ENCODE results near the gene TNFRSF18. TPM values are rescaled to one million over a fixed set of nuclear protein-coding genes. Genes with fewer than 3 reads are reported as not detected.

The TNFRSF18 gene
- total and polyA plus RNA-seq, 4 donors, result 0.20 to 0.68 (median 0.29) TPM

DNA sequence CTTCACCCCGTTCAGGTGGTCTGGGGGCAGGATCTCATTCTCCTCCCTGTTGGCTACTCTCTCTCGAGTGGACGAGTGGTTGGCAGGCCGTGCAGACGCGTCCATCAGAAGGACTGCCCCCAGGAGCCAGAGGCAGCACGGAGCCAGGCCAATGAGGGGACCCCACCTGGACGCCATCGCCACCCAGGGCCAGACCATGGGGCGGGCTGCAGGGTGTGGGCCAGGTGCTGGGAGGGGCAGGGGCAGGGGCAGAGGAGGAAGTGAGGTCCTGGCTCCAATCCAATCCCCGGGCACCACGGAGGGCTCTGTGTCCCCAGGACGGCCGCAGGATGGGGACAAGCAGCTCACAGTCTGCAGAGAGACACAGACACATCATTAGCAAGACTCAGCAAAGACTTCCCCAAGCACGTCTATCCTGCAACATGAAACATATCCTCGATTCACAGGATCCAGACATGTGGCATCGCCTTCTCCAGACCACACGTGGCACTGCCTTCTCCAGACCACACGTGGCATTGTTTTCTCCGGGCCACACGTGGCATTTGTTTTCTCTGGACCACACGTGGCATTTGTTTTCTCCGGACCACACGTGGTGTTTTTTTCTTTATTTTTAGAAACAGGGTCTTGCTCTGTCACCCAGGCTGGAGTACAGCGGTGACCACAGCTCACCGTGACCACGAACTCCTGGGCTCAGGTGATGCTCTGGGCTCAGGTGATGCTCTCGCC, 22.4 kb upstream of the TNFRSF18 start:
- Histone ChIP-seq H3K36me3 (ENCODE audit: control insufficient read depth, insufficient read depth, low read length) (peaks cover 73% of the 10 kb centered on the region), H3K4me3 (ENCODE audit: low read depth, low read length) (no peak overlapping the region), H3K27me3 (ENCODE audit: control insufficient read depth, insufficient read depth, low read length) (no peaks in the 10 kb centered on the region), H3K9me3 (ENCODE audit: control insufficient read depth, insufficient read depth, low read length) (no peaks in the 10 kb centered on the region), H3K4me1 (ENCODE audit: control insufficient read depth, insufficient read depth, low read length) (peaks cover 29% of the 10 kb centered on the region), H3K27ac (ENCODE audit: low read depth, low read length) (no peak overlapping the region)
- 93% methylated on average over 27 of the region's 28 CpGs for WGBS (ENCODE audit: insufficient coverage)
- no peak for DNase-seq (ENCODE audit: low read depth in 4 of 6, low spot score in 6 of 6)

DNA sequence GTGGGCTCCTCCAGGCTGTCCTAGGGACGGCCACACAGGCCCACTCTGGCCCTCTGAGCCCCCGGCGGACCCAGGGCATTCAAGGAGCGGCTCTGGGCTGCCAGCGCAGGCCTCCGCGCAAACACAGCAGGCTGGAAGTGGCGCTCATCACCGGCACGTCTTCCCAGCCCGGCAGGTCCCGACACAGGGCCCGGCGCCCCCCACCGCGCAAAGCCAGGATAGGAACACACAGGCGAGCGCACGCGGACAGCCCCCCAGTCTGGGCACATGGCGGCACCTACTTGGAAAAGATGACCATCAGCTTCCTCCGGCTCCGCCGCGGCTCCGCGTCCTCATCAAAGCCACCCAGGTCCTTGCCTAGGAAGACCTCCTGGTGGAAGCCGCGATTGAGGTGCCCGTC, 21.8 kb upstream of the TNFRSF18 start:
- peaks cover 24% of the 10 kb centered on the region for H3K4me1 ChIP-seq (ENCODE audit: control insufficient read depth, insufficient read depth, low read length)
- DNase-seq (ENCODE audit: low read depth in 4 of 6, low spot score in 6 of 6), result no peak
- H3K9me3 ChIP-seq (ENCODE audit: control insufficient read depth, insufficient read depth, low read length), result no peaks in the 10 kb centered on the region
- no peaks in the 10 kb centered on the region for H3K27me3 ChIP-seq (ENCODE audit: control insufficient read depth, insufficient read depth, low read length)
- WGBS (ENCODE audit: insufficient coverage), result 95% methylated on average over 29 of the region's 30 CpGs
- H3K4me3 ChIP-seq (ENCODE audit: low read depth, low read length), result no peak overlapping the region
- H3K27ac ChIP-seq (ENCODE audit: low read depth, low read length), result no peak overlapping the region
- H3K36me3 ChIP-seq (ENCODE audit: control insufficient read depth, insufficient read depth, low read length), result peaks cover 75% of the 10 kb centered on the region

DNA sequence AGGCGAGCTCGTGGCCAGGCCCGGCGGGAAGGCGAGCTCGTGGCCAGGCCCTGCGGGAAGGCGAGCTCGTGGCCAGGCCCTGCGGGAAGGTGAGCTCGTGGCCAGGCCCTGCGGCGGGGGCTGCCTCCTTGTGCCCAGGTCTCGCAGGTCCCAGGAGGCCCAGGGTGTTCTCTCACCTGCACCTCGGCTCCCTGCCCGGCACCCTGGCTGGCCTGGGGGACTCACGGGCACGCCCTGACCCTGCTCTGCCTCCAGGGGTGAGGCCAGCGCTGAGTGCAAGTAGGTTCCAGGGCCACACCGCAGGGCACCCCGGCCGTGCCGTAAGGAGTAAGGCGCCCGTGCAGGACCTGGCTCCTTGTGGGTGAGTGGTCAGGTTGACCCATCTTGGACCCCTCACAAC, 21.0 kb upstream of the TNFRSF18 start:
- no peak for DNase-seq (ENCODE audit: low read depth in 4 of 6, low spot score in 6 of 6)
- Histone ChIP-seq H3K27ac (ENCODE audit: low read depth, low read length) (no peak overlapping the region), H3K4me3 (ENCODE audit: low read depth, low read length) (no peak overlapping the region), H3K9me3 (ENCODE audit: control insufficient read depth, insufficient read depth, low read length) (no peaks in the 10 kb centered on the region), H3K4me1 (ENCODE audit: control insufficient read depth, insufficient read depth, low read length) (peaks cover 17% of the 10 kb centered on the region), H3K36me3 (ENCODE audit: control insufficient read depth, insufficient read depth, low read length) (peaks cover 78% of the 10 kb centered on the region), H3K27me3 (ENCODE audit: control insufficient read depth, insufficient read depth, low read length) (no peaks in the 10 kb centered on the region)
- WGBS (ENCODE audit: insufficient coverage), result 99% methylated on average over 23 of the region's 25 CpGs

DNA sequence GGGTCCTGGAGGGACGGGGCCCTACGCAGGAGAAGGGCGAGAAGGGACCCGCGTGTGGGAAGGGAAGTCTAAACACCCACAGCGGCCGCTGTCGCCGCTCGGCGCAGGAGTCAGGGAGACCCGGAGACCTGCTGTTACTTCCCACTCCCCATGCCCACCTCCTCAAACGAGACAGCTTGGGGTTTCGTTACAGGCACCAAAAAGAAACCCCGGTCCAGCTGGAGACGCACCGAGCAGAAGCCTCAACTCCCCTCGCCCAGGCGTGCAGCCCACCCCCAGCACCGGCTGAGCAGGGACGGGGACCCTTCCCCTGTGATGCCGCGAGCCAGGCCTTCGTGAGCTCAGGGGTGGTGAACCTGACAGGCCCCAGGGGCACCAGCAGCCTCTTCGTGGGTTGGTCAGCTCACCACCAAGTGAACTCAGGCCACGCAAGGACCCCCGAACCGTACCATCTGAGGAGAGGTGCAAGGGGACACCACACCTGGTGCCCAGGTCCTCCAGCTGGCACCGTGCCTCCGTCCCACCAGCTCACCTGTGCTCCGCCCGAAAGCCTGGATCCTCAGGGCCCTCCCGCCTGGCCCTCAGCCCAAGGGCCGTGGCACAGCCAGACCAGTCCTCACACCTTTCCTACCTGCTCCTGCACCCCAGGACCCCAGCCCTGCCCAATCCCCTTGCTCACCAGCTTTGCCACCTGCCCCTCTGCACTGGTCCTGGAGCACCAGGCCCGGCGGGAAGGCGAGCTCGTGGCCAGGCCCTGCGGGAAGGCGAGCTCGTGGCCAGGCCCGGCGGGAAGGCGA, 20.4 kb upstream of the TNFRSF18 start:
- WGBS (ENCODE audit: insufficient coverage), result 93% methylated on average over 36 of the region's 44 CpGs
- H3K4me1 ChIP-seq (ENCODE audit: control insufficient read depth, insufficient read depth, low read length), result peaks cover 17% of the 10 kb centered on the region

DNA sequence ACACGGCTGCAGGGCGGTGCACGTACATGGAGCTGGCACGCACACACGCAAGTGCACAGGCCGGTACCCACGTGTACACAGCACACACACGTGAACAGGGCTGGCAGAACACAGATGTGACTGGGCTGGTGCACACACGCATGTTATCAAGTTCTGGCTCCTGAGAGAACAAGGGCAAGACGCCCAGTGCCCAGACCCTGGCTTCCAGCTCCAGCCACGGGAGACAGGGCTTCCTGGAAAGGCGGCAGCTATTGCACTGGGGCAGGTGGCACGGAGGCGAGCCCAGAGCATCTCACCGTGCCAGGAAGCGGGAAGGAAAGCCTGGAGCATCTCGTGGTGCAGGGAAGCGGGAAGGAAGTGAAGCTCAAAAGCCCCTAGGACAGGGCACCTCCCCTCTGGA, 19.5 kb upstream of the TNFRSF18 start:
- 89% methylated on average over 18 of the region's 18 CpGs for WGBS (ENCODE audit: insufficient coverage)
- DNase-seq (ENCODE audit: low read depth in 4 of 6, low spot score in 6 of 6), result no peak
- peaks cover 15% of the 10 kb centered on the region for H3K4me1 ChIP-seq (ENCODE audit: control insufficient read depth, insufficient read depth, low read length)

More for the DNA sequence above, 20.4 kb upstream of the TNFRSF18 start:
- no peak overlapping the region for H3K27ac ChIP-seq (ENCODE audit: low read depth, low read length)
- H3K9me3 ChIP-seq (ENCODE audit: control insufficient read depth, insufficient read depth, low read length), result no peaks in the 10 kb centered on the region
- H3K4me3 ChIP-seq (ENCODE audit: low read depth, low read length), result no peak overlapping the region
- peaks cover 85% of the 10 kb centered on the region for H3K36me3 ChIP-seq (ENCODE audit: control insufficient read depth, insufficient read depth, low read length)
- no peaks in the 10 kb centered on the region for H3K27me3 ChIP-seq (ENCODE audit: control insufficient read depth, insufficient read depth, low read length)
- no peak for DNase-seq (ENCODE audit: low read depth in 4 of 6, low spot score in 6 of 6)

DNA sequence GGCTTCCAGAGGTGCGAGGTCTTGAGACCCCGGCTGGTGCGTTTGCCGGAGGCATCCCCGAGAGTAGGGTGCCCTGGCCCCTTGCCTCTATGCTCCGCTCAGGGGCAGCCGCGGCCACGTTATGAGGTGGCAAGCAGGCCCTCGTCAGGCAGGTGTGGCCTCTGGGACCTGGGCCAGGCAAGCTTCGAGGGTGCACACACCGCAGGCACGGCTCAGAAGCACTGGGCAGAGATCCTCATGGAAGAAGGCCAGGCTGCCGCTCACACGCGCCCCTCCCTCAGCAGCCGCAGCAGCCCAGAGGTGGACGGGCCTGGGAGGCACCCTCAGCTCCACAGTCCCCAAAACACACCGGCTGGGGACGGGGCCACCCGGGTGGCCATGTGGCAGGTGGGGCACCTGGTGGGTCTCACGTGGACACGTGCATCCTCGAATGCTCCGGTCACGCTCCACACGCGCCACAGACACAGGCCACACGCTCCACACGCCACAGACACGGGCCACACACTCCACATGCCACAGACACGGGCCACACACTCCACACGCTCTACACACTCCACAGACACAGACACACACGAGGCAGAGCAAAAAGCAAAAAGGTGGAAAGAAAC, 18.9 kb upstream of the TNFRSF18 start:
- Histone ChIP-seq H3K9me3 (ENCODE audit: control insufficient read depth, insufficient read depth, low read length) (no peaks in the 10 kb centered on the region), H3K4me3 (ENCODE audit: low read depth, low read length) (no peak overlapping the region), H3K4me1 (ENCODE audit: control insufficient read depth, insufficient read depth, low read length) (peaks cover 9% of the 10 kb centered on the region), H3K27ac (ENCODE audit: low read depth, low read length) (no peak overlapping the region), H3K36me3 (ENCODE audit: control insufficient read depth, insufficient read depth, low read length) (peaks cover 97% of the 10 kb centered on the region), H3K27me3 (ENCODE audit: control insufficient read depth, insufficient read depth, low read length) (no peaks in the 10 kb centered on the region)
- no peak for DNase-seq (ENCODE audit: low read depth in 4 of 6, low spot score in 6 of 6)
- WGBS (ENCODE audit: insufficient coverage), result 90% methylated on average over 24 of the region's 34 CpGs

More for the DNA sequence above, 19.5 kb upstream of the TNFRSF18 start:
- Histone ChIP-seq H3K4me3 (ENCODE audit: low read depth, low read length) (no peak overlapping the region), H3K9me3 (ENCODE audit: control insufficient read depth, insufficient read depth, low read length) (no peaks in the 10 kb centered on the region), H3K27me3 (ENCODE audit: control insufficient read depth, insufficient read depth, low read length) (no peaks in the 10 kb centered on the region), H3K27ac (ENCODE audit: low read depth, low read length) (no peak overlapping the region), H3K36me3 (ENCODE audit: control insufficient read depth, insufficient read depth, low read length) (peaks cover 91% of the 10 kb centered on the region)

DNA sequence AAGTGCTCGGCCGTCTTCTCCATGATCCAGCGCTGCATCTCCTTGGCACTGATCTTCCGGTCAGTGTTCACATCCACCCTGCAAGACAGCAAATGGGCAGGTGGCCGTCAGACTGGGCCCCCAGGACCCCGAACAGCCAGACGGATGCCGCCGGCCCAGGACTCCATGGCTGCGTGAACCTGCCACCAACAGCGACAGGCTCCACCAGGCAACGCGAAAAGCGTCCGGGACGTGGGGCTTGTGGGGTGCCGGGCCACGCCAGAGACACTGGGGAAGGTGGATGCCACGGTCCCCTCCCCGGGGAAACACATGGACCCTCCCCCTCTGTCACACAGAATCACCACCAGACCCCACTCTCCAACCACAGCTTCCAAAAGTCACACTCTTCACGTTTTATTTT, 17.5 kb upstream of the TNFRSF18 start:
- H3K36me3 ChIP-seq (ENCODE audit: control insufficient read depth, insufficient read depth, low read length), result peaks cover 100% of the 10 kb centered on the region

GRCh38 chr1:1223321-1223720, 16.9 kb upstream of the TNFRSF18 start:
- Histone ChIP-seq H3K27ac (ENCODE audit: low read depth, low read length) (no peak overlapping the region), H3K4me3 (ENCODE audit: low read depth, low read length) (no peak overlapping the region), H3K4me1 (ENCODE audit: control insufficient read depth, insufficient read depth, low read length) (no peaks in the 10 kb centered on the region), H3K27me3 (ENCODE audit: control insufficient read depth, insufficient read depth, low read length) (no peaks in the 10 kb centered on the region), H3K36me3 (ENCODE audit: control insufficient read depth, insufficient read depth, low read length) (peaks cover 100% of the 10 kb centered on the region), H3K9me3 (ENCODE audit: control insufficient read depth, insufficient read depth, low read length) (no peaks in the 10 kb centered on the region)
- 98% methylated on average over 15 of the region's 15 CpGs for WGBS (ENCODE audit: insufficient coverage)
- DNase-seq (ENCODE audit: low read depth in 4 of 6, low spot score in 6 of 6), result no peak

More for the DNA sequence above, 17.5 kb upstream of the TNFRSF18 start:
- Histone ChIP-seq H3K4me3 (ENCODE audit: low read depth, low read length) (no peak overlapping the region), H3K4me1 (ENCODE audit: control insufficient read depth, insufficient read depth, low read length) (no peaks in the 10 kb centered on the region), H3K27ac (ENCODE audit: low read depth, low read length) (no peak overlapping the region), H3K27me3 (ENCODE audit: control insufficient read depth, insufficient read depth, low read length) (no peaks in the 10 kb centered on the region), H3K9me3 (ENCODE audit: control insufficient read depth, insufficient read depth, low read length) (no peaks in the 10 kb centered on the region)
- 94% methylated on average over 18 of the region's 21 CpGs for WGBS (ENCODE audit: insufficient coverage)
- no peak for DNase-seq (ENCODE audit: low read depth in 4 of 6, low spot score in 6 of 6)

GRCh38 chr1:1222575-1223225, 16.3 kb upstream of the TNFRSF18 start:
- 94% methylated on average over 44 of the region's 44 CpGs for WGBS (ENCODE audit: insufficient coverage)
- H3K36me3 ChIP-seq (ENCODE audit: control insufficient read depth, insufficient read depth, low read length), result peaks cover 100% of the 10 kb centered on the region

More at GRCh38 chr1:1222575-1223225, 16.3 kb upstream of the TNFRSF18 start:
- DNase-seq (ENCODE audit: low read depth in 4 of 6, low spot score in 6 of 6), result no peak
- Histone ChIP-seq H3K9me3 (ENCODE audit: control insufficient read depth, insufficient read depth, low read length) (no peaks in the 10 kb centered on the region), H3K4me3 (ENCODE audit: low read depth, low read length) (no peak overlapping the region), H3K4me1 (ENCODE audit: control insufficient read depth, insufficient read depth, low read length) (no peaks in the 10 kb centered on the region), H3K27me3 (ENCODE audit: control insufficient read depth, insufficient read depth, low read length) (no peaks in the 10 kb centered on the region), H3K27ac (ENCODE audit: low read depth, low read length) (no peak overlapping the region)

Measured in spinal cord (tissue), 10 donors.